Measurements from ENCODE around the gene ADGRE3.
"Not testable (repeated sequence)": the region's sequence is repeated elsewhere in the genome, so short reads cannot be mapped to it uniquely, and the experiment has no call there.

The ADGRE3 gene

GRCh38 chr19:14595558-14595957 is 79.1 kb downstream of the ADGRE3 start (continued):
- TF ChIP-seq ZBTB11 (tag by site-specific recombination; conservative IDR thresholded peaks at IDR 0.05; ENCODE audit: low read depth) (no peak), BCL11A (tag by site-specific recombination; IDR thresholded peaks at IDR 0.05; ENCODE audit: low read depth) (no peak), ZNF513 (tag by site-specific recombination; IDR thresholded peaks at IDR 0.05) (no peak), ZNF544 (tag by site-specific recombination; IDR thresholded peaks at IDR 0.05) (peak; percentile 44; the same call in 1 of the 2 replicates), ZNF174 (tag by site-specific recombination; IDR thresholded peaks at IDR 0.05) (no peak), ZNF521 (tag by site-specific recombination; IDR thresholded peaks at IDR 0.05) (0 out of 2 replicates have a peak, but pooled peaks have one; percentile 64), ZNF529 (tag by site-specific recombination; IDR thresholded peaks at IDR 0.05; ENCODE audit: insufficient replicate concordance) (no peak), ZNF629 (tag by site-specific recombination; IDR thresholded peaks at IDR 0.05) (no peak), ZNF701 (tag by site-specific recombination; IDR thresholded peaks at IDR 0.05) (no peak), ZNF280C (tag by site-specific recombination; IDR thresholded peaks at IDR 0.05) (no peak), ZNF362 (tag by site-specific recombination; IDR thresholded peaks at IDR 0.05) (no peak), RBAK (tag by site-specific recombination; IDR thresholded peaks at IDR 0.05) (no peak), ZNF624 (tag by site-specific recombination; IDR thresholded peaks at IDR 0.05) (no peak), ZNF560 (tag by site-specific recombination; IDR thresholded peaks at IDR 0.05; ENCODE audit: borderline replicate concordance) (0 out of 2 replicates have a peak, but pooled peaks have one; percentile 59), ZNF274 (IDR thresholded peaks at IDR 0.05; ENCODE audit: low read length) (no peak), ZNF274 (tag by site-specific recombination; IDR thresholded peaks at IDR 0.05; ENCODE audit: borderline replicate concordance) (no peak), ZNF76 (tag by site-specific recombination; IDR thresholded peaks at IDR 0.05; ENCODE audit: borderline replicate concordance, low read depth) (no peak), ZNF777 (tag by site-specific recombination; IDR thresholded peaks at IDR 0.05; ENCODE audit: borderline replicate concordance) (peak; percentile 18; the same call in 1 of the 2 replicates), OSR2 (tag by site-specific recombination; IDR thresholded peaks at IDR 0.05) (no peak), ZNF37A (tag by site-specific recombination; IDR thresholded peaks at IDR 0.05) (no peak), ZNF148 (tag by site-specific recombination; IDR thresholded peaks at IDR 0.05; ENCODE audit: borderline replicate concordance) (no peak), PBX3 (CRISPR knock-in tag; IDR thresholded peaks at IDR 0.05) (no peak), ZNF114 (tag by site-specific recombination; IDR thresholded peaks at IDR 0.05) (no peak)

- H3K27ac ChIP-seq (ENCODE audit: extremely low read depth, low read depth, low read length); H3K4me1 ChIP-seq (ENCODE audit: control insufficient read depth, insufficient read depth, low read length); POLR2A ChIA-PET; H3K4me3 ChIP-seq (ENCODE audit: low read depth, low read length); H3K9me3 ChIP-seq (ENCODE audit: control insufficient read depth, insufficient read depth, low read depth, low read length); CTCF ChIA-PET; H3K36me3 ChIP-seq (ENCODE audit: control insufficient read depth in 2 of 2, insufficient read depth in 1 of 2, low read length in 2 of 2): not testable (repeated sequence)
These were observed 85.2 kb downstream of the ADGRE3 start for GRCh38 chr19:14589433-14589832.

GRCh38 chr19:14585187-14585586 is 89.5 kb downstream of the ADGRE3 start:
- H3K27ac ChIP-seq (ENCODE audit: extremely low read depth, low read depth, low read length); H3K4me1 ChIP-seq (ENCODE audit: control insufficient read depth, insufficient read depth, low read length); CTCF ChIA-PET; H3K9me3 ChIP-seq (ENCODE audit: control insufficient read depth, insufficient read depth, low read depth, low read length); H3K36me3 ChIP-seq (ENCODE audit: control insufficient read depth in 2 of 2, insufficient read depth in 1 of 2, low read length in 2 of 2); POLR2A ChIA-PET; H3K4me3 ChIP-seq (ENCODE audit: low read depth, low read length): not testable (repeated sequence)
